RWPE2 (cell line): Measurements from ENCODE around the gene HRK.

Source experiments
- ATAC-seq: fragments of 200-7000 bp; cut with Tn5 transposase; 3 replicates; pipeline ENCODE4 v1.9.1; 2021; ENCODE audit warnings: low read depth
- DNase-seq: peaks from one replicate; pipeline ENCODE4 v3.0.0-alpha.2; 2020; ENCODE audit warnings: low spot score
- H3K27ac ChIP-seq: fragments of 450-650 bp; 2 replicates; pipeline ENCODE4 v1.5.1; 2017; ENCODE audit warnings: mild to moderate bottlenecking; ENCODE audit not compliant: poor library complexity, severe bottlenecking
- H3K27me3 ChIP-seq: fragments of 250-450 bp; sonication (Bioruptor Pico); 2 replicates; pipeline ENCODE4 v1.5.1; 2021; ENCODE audit warnings: mild to moderate bottlenecking, moderate library complexity; ENCODE audit not compliant: insufficient read depth, poor library complexity, severe bottlenecking
- H3K36me3 ChIP-seq: fragments of 250-450 bp; sonication (Bioruptor Pico); 2 replicates; pipeline ENCODE4 v1.5.1; 2020; ENCODE audit warnings: low read depth, mild to moderate bottlenecking, moderate library complexity
- H3K4me1 ChIP-seq: fragments of 250-450 bp; sonication (Bioruptor Pico); 2 replicates; pipeline ENCODE4 v1.5.1; 2021; ENCODE audit warnings: mild to moderate bottlenecking, moderate library complexity; ENCODE audit not compliant: insufficient read depth, poor library complexity, severe bottlenecking
- H3K4me3 ChIP-seq: fragments of 250-450 bp; sonication (Bioruptor Pico); 2 replicates; pipeline ENCODE4 v1.5.1; 2021; ENCODE audit warnings: mild to moderate bottlenecking, moderate library complexity; ENCODE audit not compliant: severe bottlenecking
- H3K9me3 ChIP-seq: fragments of 250-450 bp; sonication (Bioruptor Pico); 2 replicates; pipeline ENCODE4 v1.5.1; 2021; ENCODE audit warnings: mild to moderate bottlenecking, moderate library complexity; ENCODE audit not compliant: severe bottlenecking
- CTCF ChIP-seq: fragments of 450-650 bp; IDR thresholded peaks from one replicate; pipeline ENCODE4 v1.5.1; 2017; ENCODE audit warnings: mild to moderate bottlenecking, moderate library complexity; ENCODE audit not compliant: poor library complexity, severe bottlenecking

HRK gene

GRCh38 chr12:116885491-116885890 is 4.2 kb upstream of the HRK start:
- H3K4me3 ChIP-seq, result no peak overlapping the region
- DNase-seq (no peak), ATAC-seq (no peak)
- TF ChIP-seq CTCF, result no peak
- H3K4me1 ChIP-seq, result no peaks in the 10 kb centered on the region
- H3K36me3 ChIP-seq, result no peaks in the 10 kb centered on the region
- H3K9me3 ChIP-seq, result no peaks in the 10 kb centered on the region
- no peak overlapping the region for H3K27ac ChIP-seq
- H3K27me3 ChIP-seq, result peaks cover 21% of the 10 kb centered on the region

- ATAC-seq (no peak), DNase-seq (no peak)
- no peaks in the 10 kb centered on the region for H3K4me1 ChIP-seq
- H3K27me3 ChIP-seq, result peaks cover 28% of the 10 kb centered on the region
- H3K9me3 ChIP-seq, result no peaks in the 10 kb centered on the region
- H3K36me3 ChIP-seq, result no peaks in the 10 kb centered on the region
- no peak overlapping the region for H3K27ac ChIP-seq
- H3K4me3 ChIP-seq, result no peak overlapping the region
- no peak for TF ChIP-seq CTCF
These were observed 3.6 kb upstream of the HRK start for GRCh38 chr12:116884871-116885270.

GRCh38 chr12:116882742-116883141 is 1.5 kb upstream of the HRK start:
- Histone ChIP-seq H3K36me3 (no peaks in the 10 kb centered on the region), H3K27ac (no peak overlapping the region), H3K4me3 (no peak overlapping the region), H3K9me3 (no peaks in the 10 kb centered on the region), H3K4me1 (peaks cover 5% of the 10 kb centered on the region), H3K27me3 (peaks cover 44% of the 10 kb centered on the region)
- ATAC-seq (no peak), DNase-seq (no peak)
- TF ChIP-seq CTCF, result peak; percentile 32

- Histone ChIP-seq H3K27ac (no peak overlapping the region), H3K27me3 (peaks cover 44% of the 10 kb centered on the region), H3K36me3 (no peaks in the 10 kb centered on the region), H3K4me3 (peak overlapping the region; percentile 40), H3K9me3 (no peaks in the 10 kb centered on the region), H3K4me1 (peaks cover 5% of the 10 kb centered on the region)
- ATAC-seq (no peak), DNase-seq (no peak)
- TF ChIP-seq CTCF, result no peak
These were observed 751 bp upstream of the HRK start for GRCh38 chr12:116881877-116882507.

GRCh38 chr12:116880817-116881324 is 370 bp downstream of the HRK start:
- no peaks in the 10 kb centered on the region for H3K36me3 ChIP-seq
- TF ChIP-seq CTCF, result peak; percentile 32
- peaks cover 44% of the 10 kb centered on the region for H3K27me3 ChIP-seq
- no peak for DNase-seq
- peak; percentile 56 for ATAC-seq
- no peaks in the 10 kb centered on the region for H3K9me3 ChIP-seq
- peak overlapping the region; percentile 40 for H3K4me3 ChIP-seq
- H3K4me1 ChIP-seq, result peaks cover 5% of the 10 kb centered on the region
- no peak overlapping the region for H3K27ac ChIP-seq
